HEK293T (cell line): Measurements from ENCODE around the gene CLDN6.

Experiments
- CTCF ChIA-PET: fragments of 350-600 bp; formaldehyde crosslinking; extraction: SDS; loops from one replicate; lab custom pipeline; 2021; ENCODE audit warnings: antibody characterized with exemption, inconsistent platforms; lab: Yijun Ruan, JAX
- POLR2A ChIA-PET: fragments of 350-600 bp; formaldehyde crosslinking; extraction: SDS; loops from one replicate; lab custom pipeline; 2020; ENCODE audit warnings: antibody characterized with exemption, inconsistent platforms; lab: Yijun Ruan, JAX
- DNase-seq: peaks from one replicate; pipeline ENCODE4 v3.0.0; 2012; ENCODE audit warnings: mixed read lengths; ENCODE audit errors: extremely low spot score
- ARNT ChIP-seq: fragments of 450-650 bp; IDR thresholded peaks from 2 replicates; pipeline ENCODE4 v1.6.1; 2017; ENCODE audit warnings: mild to moderate bottlenecking
- BHLHE40 ChIP-seq: fragments of 450-650 bp; IDR thresholded peaks from 2 replicates; pipeline ENCODE4 v1.6.1; 2016; ENCODE audit warnings: mild to moderate bottlenecking, moderate library complexity, borderline replicate concordance
- CTBP1 ChIP-seq: fragments of 450-650 bp; IDR thresholded peaks from 2 replicates; pipeline ENCODE4 v1.6.1; 2016; ENCODE audit warnings: borderline replicate concordance
- ELF4 ChIP-seq: fragments of 450-650 bp; IDR thresholded peaks from 2 replicates; pipeline ENCODE4 v1.6.1; 2017; ENCODE audit warnings: antibody characterized with exemption
- FOXA1 ChIP-seq: fragments of 450-650 bp; IDR thresholded peaks from 2 replicates; pipeline ENCODE4 v1.6.1; 2016; ENCODE audit warnings: mild to moderate bottlenecking
- FOXK2 ChIP-seq: fragments of 450-650 bp; IDR thresholded peaks from 2 replicates; pipeline ENCODE4 v1.6.1; 2016; ENCODE audit warnings: mild to moderate bottlenecking
- FOXM1 ChIP-seq: fragments of 450-650 bp; IDR thresholded peaks from 2 replicates; pipeline ENCODE4 v1.6.1; 2017; ENCODE audit warnings: mild to moderate bottlenecking, borderline replicate concordance
- HDGF ChIP-seq: fragments of 450-650 bp; IDR thresholded peaks from 2 replicates; pipeline ENCODE4 v1.6.1; 2017; ENCODE audit warnings: antibody characterized with exemption, borderline replicate concordance
- L3MBTL2 ChIP-seq: fragments of 450-650 bp; conservative IDR thresholded peaks from 2 replicates; pipeline ENCODE4 v1.6.1; 2016; ENCODE audit warnings: mild to moderate bottlenecking
- LEF1 ChIP-seq: fragments of 450-650 bp; IDR thresholded peaks from 2 replicates; pipeline ENCODE4 v1.6.1; 2017; ENCODE audit warnings: mild to moderate bottlenecking, borderline replicate concordance
- NFRKB ChIP-seq: fragments of 450-650 bp; IDR thresholded peaks from 2 replicates; pipeline ENCODE4 v1.6.1; 2016; ENCODE audit warnings: mild to moderate bottlenecking, moderate library complexity
- SP1 ChIP-seq: fragments of 450-650 bp; IDR thresholded peaks from 2 replicates; pipeline ENCODE4 v1.6.1; 2017
- SUZ12 ChIP-seq: fragments of 450-650 bp; IDR thresholded peaks from 2 replicates; pipeline ENCODE4 v1.6.1; 2016; ENCODE audit warnings: mild to moderate bottlenecking
- TARDBP ChIP-seq: fragments of 450-650 bp; IDR thresholded peaks from 2 replicates; pipeline ENCODE4 v1.6.1; 2016
- ZNF384 ChIP-seq: fragments of 450-650 bp; IDR thresholded peaks from 2 replicates; pipeline ENCODE4 v1.6.1; 2016
- TF ChIP-seq, protein P1 (sequence below): fragments of 450-650 bp; IDR thresholded peaks from 2 replicates; pipeline ENCODE4 v1.6.1; 2016

Gene CLDN6, protein sequence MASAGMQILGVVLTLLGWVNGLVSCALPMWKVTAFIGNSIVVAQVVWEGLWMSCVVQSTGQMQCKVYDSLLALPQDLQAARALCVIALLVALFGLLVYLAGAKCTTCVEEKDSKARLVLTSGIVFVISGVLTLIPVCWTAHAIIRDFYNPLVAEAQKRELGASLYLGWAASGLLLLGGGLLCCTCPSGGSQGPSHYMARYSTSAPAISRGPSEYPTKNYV

DNA sequence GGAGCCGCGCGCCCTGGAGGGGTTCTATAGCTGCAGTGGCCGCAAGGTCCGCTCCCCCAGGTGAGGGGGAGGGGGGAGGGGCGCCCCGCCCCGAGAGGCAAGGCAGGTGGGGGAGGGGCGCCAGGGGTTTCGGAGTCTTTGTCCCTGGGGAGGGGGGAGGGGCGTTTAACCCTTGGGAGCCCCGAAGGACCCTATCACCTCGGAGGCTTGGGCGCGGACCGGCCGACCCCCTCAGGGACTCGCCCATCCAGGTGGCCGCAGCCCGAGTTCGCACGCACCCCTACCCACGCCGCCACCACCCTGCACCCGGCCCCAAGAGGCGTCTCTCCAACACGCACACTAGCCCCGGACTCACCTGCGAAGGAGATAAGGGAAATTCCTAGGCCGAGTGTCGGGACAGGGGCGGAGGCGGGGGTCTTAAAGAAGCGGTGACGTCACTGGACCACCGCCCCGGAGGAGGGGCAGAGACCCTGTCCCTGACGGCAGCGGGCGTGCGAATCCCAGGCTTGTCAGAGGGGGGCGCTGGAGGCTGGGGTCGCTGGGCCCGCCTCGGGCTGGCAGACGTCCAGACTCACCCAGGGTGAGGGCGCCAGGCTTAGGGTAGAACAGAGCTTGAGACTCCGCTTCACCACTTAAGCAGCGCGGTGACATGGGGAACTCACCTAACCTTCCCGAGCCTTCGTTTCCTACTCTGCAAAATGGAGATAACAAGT is at the start of gene CLDN6:
CLDN6 (minus strand) TSS at position 390 of the 713 bp plus-strand sequence. CDS start 2,162 bp downstream, outside the sequence.
- POLR2A ChIA-PET, result interaction anchor here (1.0 to 7.2 kb wide), 8 partner anchors 8 to 117 kb away, joined by 3 to 60 read pairs (median 9); partner anchors contain the start of genes ZNF205 and ZNF213
- CTCF ChIA-PET, result interaction anchor here (0.5 to 1.2 kb wide), 17 partner anchors 8 to 114 kb away, joined by 3 to 13 read pairs (median 4); partner anchors contain the start of gene PKMYT1
- TF ChIP-seq LEF1 (no peak), FOXA1 (no peak), HDGF (no peak), ARNT (no peak), ELF4 (no peak), L3MBTL2 (no peak), SP1 (no peak), TARDBP (no peak), NFRKB (no peak), ZNF384 (no peak), BHLHE40 (no peak), FOXM1 (no peak), CTBP1 (no peak), FOXK2 (no peak), SUZ12 (no peak)
- TF ChIP-seq, protein P1, sequence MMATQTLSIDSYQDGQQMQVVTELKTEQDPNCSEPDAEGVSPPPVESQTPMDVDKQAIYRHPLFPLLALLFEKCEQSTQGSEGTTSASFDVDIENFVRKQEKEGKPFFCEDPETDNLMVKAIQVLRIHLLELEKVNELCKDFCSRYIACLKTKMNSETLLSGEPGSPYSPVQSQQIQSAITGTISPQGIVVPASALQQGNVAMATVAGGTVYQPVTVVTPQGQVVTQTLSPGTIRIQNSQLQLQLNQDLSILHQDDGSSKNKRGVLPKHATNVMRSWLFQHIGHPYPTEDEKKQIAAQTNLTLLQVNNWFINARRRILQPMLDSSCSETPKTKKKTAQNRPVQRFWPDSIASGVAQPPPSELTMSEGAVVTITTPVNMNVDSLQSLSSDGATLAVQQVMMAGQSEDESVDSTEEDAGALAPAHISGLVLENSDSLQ, result no peak
- peak; percentile 73 for DNase-seq

DNA sequence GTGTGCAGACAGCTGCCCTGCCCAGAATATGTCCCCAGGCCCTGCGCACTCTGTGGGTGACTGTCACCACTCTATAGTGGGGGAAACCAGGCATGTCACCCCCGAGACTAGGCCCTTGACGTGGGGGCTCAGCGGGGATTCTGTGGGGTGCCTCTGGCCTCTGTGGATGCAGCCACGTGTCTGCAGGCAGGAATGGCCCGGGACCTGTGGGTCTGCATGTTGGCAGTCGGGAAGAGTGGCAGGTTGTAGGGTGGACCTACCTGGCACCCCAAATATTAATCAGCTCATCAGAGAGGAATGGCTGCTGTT is 48.4 kb upstream of the CLDN6 start:
- DNase-seq, result no peak
- ChIA-PET POLR2A (no interaction called here), CTCF (no interaction called here)
- TF ChIP-seq ELF4 (no peak), LEF1 (no peak), HDGF (no peak), SUZ12 (no peak), TARDBP (no peak), NFRKB (no peak), SP1 (no peak), CTBP1 (no peak), FOXK2 (no peak), ZNF384 (no peak), BHLHE40 (no peak), FOXM1 (no peak), L3MBTL2 (no peak)
- TF ChIP-seq, protein P1, result no peak

DNA sequence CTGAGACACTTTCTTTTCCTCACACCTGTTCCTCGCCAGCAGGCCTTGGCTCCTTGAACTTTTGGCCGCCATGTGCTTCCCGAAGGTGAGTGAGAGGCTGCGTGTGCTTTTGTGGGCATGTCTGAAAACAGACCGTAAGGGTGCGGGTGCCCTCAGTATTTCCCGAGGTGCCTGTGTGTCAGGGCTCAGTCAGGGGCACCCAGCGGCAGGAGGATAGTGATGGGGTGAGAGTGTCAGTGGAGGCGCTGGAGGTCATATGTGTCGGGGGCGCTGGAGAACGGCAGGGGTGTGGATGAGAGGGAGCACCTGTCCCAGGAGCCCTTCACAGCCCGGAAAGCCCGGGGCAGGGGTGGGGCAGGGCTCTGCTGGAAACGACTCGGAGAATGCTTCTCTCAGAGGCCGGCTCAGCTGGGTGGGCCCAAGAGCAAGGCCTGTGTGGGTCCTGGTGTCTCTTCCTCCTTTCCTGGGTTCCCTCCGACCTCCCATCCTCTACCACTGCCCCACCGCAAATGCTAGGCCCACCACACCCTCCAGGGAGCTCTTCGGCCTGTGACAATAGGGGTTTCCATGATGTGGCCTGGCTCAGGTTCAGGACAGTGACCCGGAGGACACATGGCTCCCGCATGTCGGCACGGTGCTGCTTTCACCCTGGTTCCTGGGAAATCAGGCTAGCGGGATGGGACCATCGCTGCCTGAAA is 47.9 kb upstream of the CLDN6 start:
- TF ChIP-seq SP1, result no peak
- no peak for TF ChIP-seq L3MBTL2
- no peak for TF ChIP-seq CTBP1
- TF ChIP-seq SUZ12, result no peak
- no peak for TF ChIP-seq ELF4
- TF ChIP-seq, protein P1, result no peak
- no peak for TF ChIP-seq FOXM1
- TF ChIP-seq ARNT, result no peak
- TF ChIP-seq BHLHE40, result no peak
- no peak for TF ChIP-seq ZNF384
- no peak for TF ChIP-seq LEF1
- no peak for TF ChIP-seq HDGF
- TF ChIP-seq FOXK2, result no peak
- no peak for TF ChIP-seq NFRKB
- no peak for TF ChIP-seq FOXA1
- no peak for TF ChIP-seq TARDBP
- DNase-seq, result no peak
- POLR2A ChIA-PET, result interaction anchor here (1.6 kb wide), 1 partner anchor 69 kb away, joined by 4 read pairs; the partner anchor contains the start of gene ZNF213
- CTCF ChIA-PET, result no interaction called here

DNA sequence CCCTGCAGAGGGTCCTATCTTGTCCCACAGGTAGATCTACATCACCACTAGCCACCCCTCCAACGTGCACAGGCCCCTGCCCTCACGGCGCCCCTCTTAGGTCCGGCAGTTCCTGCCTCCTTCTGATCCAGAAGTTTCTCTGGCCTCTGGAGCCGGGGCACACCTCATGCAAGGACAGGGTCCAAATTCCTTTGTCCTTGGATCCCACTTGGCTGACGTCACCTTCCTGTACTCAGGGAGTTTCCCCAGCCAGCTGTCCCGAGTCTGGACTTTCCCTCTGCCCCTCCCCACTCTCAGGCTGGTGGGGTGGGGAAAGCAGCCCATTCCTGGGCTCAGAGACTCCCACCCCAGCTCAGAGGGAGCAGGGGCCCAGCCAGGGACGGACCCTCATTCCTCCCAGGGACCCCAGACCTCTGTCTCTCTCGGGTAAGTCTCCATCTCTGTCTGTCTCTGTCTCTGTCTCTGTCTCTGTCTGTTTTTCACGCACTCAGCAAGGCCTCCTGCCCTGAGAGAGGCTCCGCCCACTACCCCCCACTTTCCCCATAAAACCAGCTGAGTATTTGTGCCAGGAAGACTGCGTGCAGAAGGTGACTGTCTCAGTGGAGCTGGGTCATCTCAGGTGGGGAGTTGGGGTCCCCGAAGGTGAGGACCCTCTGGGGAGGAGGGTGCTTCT is 47.2 kb upstream of the CLDN6 start, which contains the start of gene IL32:
IL32 (plus strand) TSS at position 572 of the 673 bp plus-strand sequence. CDS start 172 bp downstream, outside the sequence.
- TF ChIP-seq ARNT (no peak), FOXA1 (no peak), HDGF (no peak), BHLHE40 (no peak)
- no peak for DNase-seq
- ChIA-PET CTCF (no interaction called here), POLR2A (interaction anchor here (1.6 kb wide), 1 partner anchor 70 kb away, joined by 4 read pairs; the partner anchor contains the start of gene ZNF213)
